Sigmoid colon (tissue), 7 donors: Measurements from ENCODE around the gene CCDC187. TPM values are rescaled to one million over a fixed set of nuclear protein-coding genes. Genes with fewer than 3 reads are reported as not detected.

ENCODE experiments used
- DNase-seq: peaks from one replicate; pipeline ENCODE4 v3.0.0-alpha.2; 2019
- H3K27ac ChIP-seq, 4 donors: fragments of 200-600 bp; sonication (generic); one replicate each; pipeline ENCODE4 v1.5.1; 2016 to 2019; ENCODE audit warnings: mild to moderate bottlenecking in 1 of 4
- H3K27me3 ChIP-seq, 3 donors: fragments of 200-600 bp; sonication (generic); one replicate each; pipeline ENCODE4 v1.5.1; 2019; ENCODE audit warnings: mild to moderate bottlenecking in 1 of 3
- H3K36me3 ChIP-seq, 4 donors: fragments of 200-600 bp; sonication (generic); one replicate each; pipeline ENCODE4 v1.5.1; 2016 to 2019
- H3K4me1 ChIP-seq, 4 donors: fragments of 200-600 bp; sonication (generic); one replicate each; pipeline ENCODE4 v1.5.1; 2017 to 2019
- H3K4me3 ChIP-seq, 4 donors: fragments of 200-600 bp; sonication (generic); one replicate each; pipeline ENCODE4 v1.5.1; 2017 to 2019; ENCODE audit warnings: mild to moderate bottlenecking in 2 of 4, moderate library complexity in 1 of 4
- H3K9me3 ChIP-seq, 4 donors: fragments of 200-600 bp in 3 of 4; sonication (generic) in 3 of 4; one replicate each; pipeline versions ENCODE4 v1.5.1 to v1.6.1; 2013 to 2019
- CTCF ChIP-seq, 4 experiments: fragments of 450-650 bp in 3 of 4; fragments of 200-600 bp in 1 of 4; IDR thresholded peaks; one replicate each; pipeline ENCODE4 v1.5.1; 2016 to 2019; ENCODE audit warnings: antibody characterized with exemption in 4 of 4, mild to moderate bottlenecking in 3 of 4, moderate library complexity in 2 of 4
- EP300 ChIP-seq, 4 donors: sonication (generic); formaldehyde crosslinking; IDR thresholded peaks; one replicate each; pipeline ENCODE4 v1.6.1; 2017; ENCODE audit warnings: antibody characterized with exemption in 4 of 4
- POLR2A ChIP-seq, 2 donors: fragments of 450-650 bp; IDR thresholded peaks; one replicate each; pipeline ENCODE4 v1.6.1; 2016; ENCODE audit warnings: antibody characterized with exemption in 2 of 2, mild to moderate bottlenecking in 2 of 2, moderate library complexity in 2 of 2
- POLR2AphosphoS5 ChIP-seq, 4 donors: sonication (generic); formaldehyde crosslinking; IDR thresholded peaks; one replicate each; pipeline ENCODE4 v1.6.1; 2017; ENCODE audit warnings: antibody characterized with exemption in 4 of 4
- WGBS, 2 donors: extraction: QIAGEN DNeasy Blood & Tissue Kit; methylation state at CpG; one replicate each; pipeline ENCODE4 v1.1.7; 2013; 5-methylcytosine and 5-hydroxymethylcytosine counted together
- intact Hi-C: fragments of 100-400 bp; cut with DNase I; formaldehyde crosslinking; loops from one replicate; pipeline ENCODE4 v1.15.1; 2023
- polyA plus RNA-seq, 3 donors: library from polyadenylated mRNA; stranded (reverse); fragments of 200-250 nt; gene quantifications; one replicate each; pipeline ENCODE4 v1.2.3, GENCODE V29; 2013
- total RNA-seq, 4 donors: library from RNA; depleted of rRNA; stranded (reverse); fragments of >200 nt; gene quantifications; one replicate each; pipeline ENCODE4 v1.1.0, GENCODE V29; 2016
- donor health status: healthy with polysubstance abuse.
- donor health status: Bipolar disorder and iron deficiency.
- donor health status: healthy.

CCDC187 gene
- total and polyA plus RNA-seq, 7 donors, result 0.32 TPM; not detected in 6

GRCh38 chr9:136242918-136243525 is 60.9 kb downstream of the CCDC187 start:
- intact Hi-C loops, result loop anchor here (10.0 kb wide), 1 partner anchor 278 kb away; the partner anchor contains the start of gene UBAC1
- Histone ChIP-seq H3K4me1 (peaks cover 0 to 21% (median 12%) of the 10 kb centered on the region in 4 donors), H3K4me3 (no peak overlapping the region), H3K27me3 (no peaks in the 10 kb centered on the region), H3K27ac (no peak overlapping the region), H3K9me3 (no peaks in the 10 kb centered on the region), H3K36me3 (no peaks in the 10 kb centered on the region)
- 74 to 79% methylated on average over 6 of the region's 6 CpGs for WGBS, 2 donors
- no peak for DNase-seq
- TF ChIP-seq POLR2AphosphoS5 (IDR thresholded peaks at IDR 0.05), result no peak
- TF ChIP-seq POLR2A (IDR thresholded peaks at IDR 0.05), result no peak
- no peak for TF ChIP-seq CTCF (IDR thresholded peaks at IDR 0.05)
- TF ChIP-seq EP300 (IDR thresholded peaks at IDR 0.05), result no peak

GRCh38 chr9:136242248-136242647 is 61.6 kb downstream of the CCDC187 start:
- WGBS, 2 donors, result 96% methylated on average over 8 of the region's 8 CpGs
- no peak for DNase-seq
- peaks cover 0 to 21% (median 12%) of the 10 kb centered on the region in 4 donors for H3K4me1 ChIP-seq

GRCh38 chr9:136241542-136241941 is 62.4 kb downstream of the CCDC187 start:
- H3K27ac ChIP-seq, result no peak overlapping the region
- peaks cover 0 to 8% (median 3%) of the 10 kb centered on the region in 4 donors for H3K36me3 ChIP-seq
- H3K9me3 ChIP-seq, result no peaks in the 10 kb centered on the region
- intact Hi-C loops, result loop anchor here (10.0 kb wide), 1 partner anchor 277 kb away; the partner anchor contains the start of gene UBAC1
- H3K4me1 ChIP-seq, result peaks cover 0 to 21% (median 12%) of the 10 kb centered on the region in 4 donors
- TF ChIP-seq EP300 (IDR thresholded peaks at IDR 0.05), result no peak
- no peak for TF ChIP-seq CTCF (IDR thresholded peaks at IDR 0.05)
- no peak for TF ChIP-seq POLR2A (IDR thresholded peaks at IDR 0.05)
- no peak for TF ChIP-seq POLR2AphosphoS5 (IDR thresholded peaks at IDR 0.05)
- no peak for DNase-seq
- no peaks in the 10 kb centered on the region for H3K27me3 ChIP-seq
- H3K4me3 ChIP-seq, result no peak overlapping the region
- WGBS, 2 donors, result 94 to 95% methylated on average over 13 of the region's 13 CpGs

More at GRCh38 chr9:136242248-136242647, 61.6 kb downstream of the CCDC187 start:
- no peaks in the 10 kb centered on the region for H3K27me3 ChIP-seq
- H3K4me3 ChIP-seq, result no peak overlapping the region
- H3K9me3 ChIP-seq, result no peaks in the 10 kb centered on the region
- H3K27ac ChIP-seq, result no peak overlapping the region
- TF ChIP-seq CTCF (IDR thresholded peaks at IDR 0.05), result no peak
- no peak for TF ChIP-seq POLR2A (IDR thresholded peaks at IDR 0.05)
- no peak for TF ChIP-seq EP300 (IDR thresholded peaks at IDR 0.05)
- TF ChIP-seq POLR2AphosphoS5 (IDR thresholded peaks at IDR 0.05), result no peak
- peaks cover 0 to 1% (median 0%) of the 10 kb centered on the region in 4 donors for H3K36me3 ChIP-seq
- intact Hi-C loops, result loop anchor here (10.0 kb wide), 1 partner anchor 277 kb away; the partner anchor contains the start of gene UBAC1

- 93 to 95% methylated on average over 20 of the region's 20 CpGs for WGBS, 2 donors
- Histone ChIP-seq H3K4me1 (peaks cover 0 to 17% (median 12%) of the 10 kb centered on the region in 4 donors), H3K27ac (no peak overlapping the region), H3K36me3 (peaks cover 0 to 14% (median 3%) of the 10 kb centered on the region in 4 donors), H3K4me3 (no peak overlapping the region), H3K9me3 (no peaks in the 10 kb centered on the region), H3K27me3 (no peaks in the 10 kb centered on the region)
- TF ChIP-seq POLR2A (IDR thresholded peaks at IDR 0.05) (no peak), CTCF (IDR thresholded peaks at IDR 0.05) (no peak), EP300 (IDR thresholded peaks at IDR 0.05) (no peak), POLR2AphosphoS5 (IDR thresholded peaks at IDR 0.05) (no peak)
- no peak for DNase-seq
- intact Hi-C loops, result loop anchor here (10.0 kb wide), 1 partner anchor 276 kb away; the partner anchor contains the start of gene UBAC1
Observed at GRCh38 chr9:136240941-136241340, 63.0 kb downstream of the CCDC187 start.
